Neutrophil (primary cell): Measurements from ENCODE around the gene ASTN1.

Source experiments
- H3K27ac ChIP-seq: fragments of 200-600 bp; sonication (generic); 2 replicates; pipeline ENCODE4 v1.5.1; 2016; ENCODE audit warnings: mild to moderate bottlenecking, moderate library complexity
- H3K27me3 ChIP-seq: fragments of 200-600 bp; sonication (generic); 2 replicates; pipeline ENCODE4 v1.6.0; 2016; ENCODE audit warnings: mild to moderate bottlenecking
- H3K36me3 ChIP-seq: fragments of 200-600 bp; sonication (generic); 2 replicates; pipeline ENCODE4 v1.5.1; 2017
- H3K4me1 ChIP-seq, 2 experiments: fragments of 200-600 bp in 1 of 2; sonication (generic) in 1 of 2; 1 replicate in 1 of 2; 2 replicates in 1 of 2; pipeline versions ENCODE4 v1.5.1 to v1.6.1; 2013 to 2016; ENCODE audit warnings: low read depth in 1 of 2, low read length in 1 of 2, mild to moderate bottlenecking in 1 of 2, moderate library complexity in 1 of 2; ENCODE audit not compliant: control insufficient read depth in 1 of 2, insufficient read depth in 1 of 2
- H3K4me3 ChIP-seq, 2 experiments: fragments of 200-600 bp in 1 of 2; sonication (generic) in 1 of 2; 1 replicate in 1 of 2; 2 replicates in 1 of 2; pipeline ENCODE4 v1.5.1; 2013 to 2016; ENCODE audit warnings: low read depth in 1 of 2, low read length in 1 of 2, mild to moderate bottlenecking in 1 of 2, moderate library complexity in 1 of 2
- H3K9me3 ChIP-seq: fragments of 200-600 bp; sonication (generic); 2 replicates; pipeline ENCODE4 v1.5.1; 2016
- CTCF ChIP-seq: fragments of 200-600 bp; sonication (generic); IDR thresholded peaks from 2 replicates; pipeline ENCODE4 v1.5.1; 2016; ENCODE audit warnings: antibody characterized with exemption

The ASTN1 gene

GRCh38 chr1:177185209-177185608 is 20.7 kb upstream of the ASTN1 start:
- TF ChIP-seq CTCF, result no peak
- no peaks in the 10 kb centered on the region for H3K9me3 ChIP-seq
- no peak overlapping the region for H3K27ac ChIP-seq
- H3K27me3 ChIP-seq, result peaks cover 25% of the 10 kb centered on the region
- no peak overlapping the region for H3K4me3 ChIP-seq
- no peaks in the 10 kb centered on the region for H3K36me3 ChIP-seq
- H3K4me1 ChIP-seq, result no peaks in the 10 kb centered on the region

GRCh38 chr1:177183836-177184235 is 19.3 kb upstream of the ASTN1 start:
- Histone ChIP-seq H3K4me1 (no peaks in the 10 kb centered on the region), H3K27me3 (peaks cover 36% of the 10 kb centered on the region), H3K4me3 (no peak overlapping the region), H3K36me3 (no peaks in the 10 kb centered on the region), H3K9me3 (no peaks in the 10 kb centered on the region), H3K27ac (no peak overlapping the region)
- no peak for TF ChIP-seq CTCF

DNA sequence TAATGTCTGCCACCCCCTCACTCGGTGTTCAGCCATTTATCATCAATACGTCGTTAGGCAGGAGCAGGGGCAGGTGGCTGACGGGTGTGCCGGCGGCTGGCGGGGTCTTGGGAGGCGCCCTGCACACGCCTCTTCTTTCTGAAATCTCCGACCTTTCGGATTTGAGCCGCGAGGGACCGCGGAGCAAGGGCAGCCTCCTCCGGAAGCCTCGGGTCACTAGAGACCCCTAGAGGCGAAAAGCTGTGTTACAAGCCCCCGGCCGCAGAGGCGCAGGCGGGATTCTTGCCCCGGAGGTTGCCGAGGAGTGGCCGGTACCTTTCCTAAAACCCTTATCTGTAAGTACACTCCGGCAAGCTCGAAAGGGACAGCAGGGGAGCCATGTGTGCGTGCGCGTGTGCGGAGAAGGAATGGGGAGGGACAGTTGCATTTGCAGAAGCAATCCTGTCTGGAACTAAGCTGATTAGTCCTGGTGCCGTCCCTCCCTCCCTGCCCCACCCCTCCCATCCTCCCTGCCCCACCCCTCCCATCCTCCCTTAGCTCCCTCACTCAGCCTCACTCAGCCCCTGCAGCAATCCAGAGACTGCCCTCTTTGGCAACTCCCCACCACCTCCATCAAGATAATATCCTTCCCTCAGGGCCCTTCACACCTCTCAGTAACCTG is 17.2 kb upstream of the ASTN1 start:
- Histone ChIP-seq H3K4me3 (no peak overlapping the region), H3K27me3 (peaks cover 39% of the 10 kb centered on the region), H3K9me3 (no peaks in the 10 kb centered on the region), H3K27ac (no peak overlapping the region), H3K36me3 (no peaks in the 10 kb centered on the region), H3K4me1 (no peaks in the 10 kb centered on the region)
- TF ChIP-seq CTCF, result no peak

- Histone ChIP-seq H3K4me1 (no peaks in the 10 kb centered on the region), H3K9me3 (no peaks in the 10 kb centered on the region), H3K36me3 (no peaks in the 10 kb centered on the region), H3K27me3 (peaks cover 39% of the 10 kb centered on the region), H3K27ac (no peak overlapping the region), H3K4me3 (no peak overlapping the region)
- TF ChIP-seq CTCF, result no peak
These were observed 16.7 kb upstream of the ASTN1 start for GRCh38 chr1:177181280-177181630.

- no peak overlapping the region for H3K27ac ChIP-seq
- H3K27me3 ChIP-seq, result peaks cover 47% of the 10 kb centered on the region
- no peak for TF ChIP-seq CTCF
- no peaks in the 10 kb centered on the region for H3K4me1 ChIP-seq
- H3K36me3 ChIP-seq, result no peaks in the 10 kb centered on the region
- H3K4me3 ChIP-seq, result no peak overlapping the region
- H3K9me3 ChIP-seq, result no peaks in the 10 kb centered on the region
These were observed 10.6 kb upstream of the ASTN1 start for GRCh38 chr1:177174921-177175634.
